Activated CD4-positive, alpha-beta T cell treated with anti-CD3 and anti-CD28 coated beads for 4 hours (primary cell): Measurements from ENCODE around the gene MINAR2.

Experiments used
- DNase-seq, 2 donors: peaks; one replicate each; pipeline ENCODE4 v3.0.0-alpha.2; 2020

The MINAR2 gene, protein sequence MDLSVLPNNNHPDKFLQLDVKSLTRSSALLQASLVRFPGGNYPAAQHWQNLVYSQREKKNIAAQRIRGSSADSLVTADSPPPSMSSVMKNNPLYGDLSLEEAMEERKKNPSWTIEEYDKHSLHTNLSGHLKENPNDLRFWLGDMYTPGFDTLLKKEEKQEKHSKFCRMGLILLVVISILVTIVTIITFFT

DNA sequence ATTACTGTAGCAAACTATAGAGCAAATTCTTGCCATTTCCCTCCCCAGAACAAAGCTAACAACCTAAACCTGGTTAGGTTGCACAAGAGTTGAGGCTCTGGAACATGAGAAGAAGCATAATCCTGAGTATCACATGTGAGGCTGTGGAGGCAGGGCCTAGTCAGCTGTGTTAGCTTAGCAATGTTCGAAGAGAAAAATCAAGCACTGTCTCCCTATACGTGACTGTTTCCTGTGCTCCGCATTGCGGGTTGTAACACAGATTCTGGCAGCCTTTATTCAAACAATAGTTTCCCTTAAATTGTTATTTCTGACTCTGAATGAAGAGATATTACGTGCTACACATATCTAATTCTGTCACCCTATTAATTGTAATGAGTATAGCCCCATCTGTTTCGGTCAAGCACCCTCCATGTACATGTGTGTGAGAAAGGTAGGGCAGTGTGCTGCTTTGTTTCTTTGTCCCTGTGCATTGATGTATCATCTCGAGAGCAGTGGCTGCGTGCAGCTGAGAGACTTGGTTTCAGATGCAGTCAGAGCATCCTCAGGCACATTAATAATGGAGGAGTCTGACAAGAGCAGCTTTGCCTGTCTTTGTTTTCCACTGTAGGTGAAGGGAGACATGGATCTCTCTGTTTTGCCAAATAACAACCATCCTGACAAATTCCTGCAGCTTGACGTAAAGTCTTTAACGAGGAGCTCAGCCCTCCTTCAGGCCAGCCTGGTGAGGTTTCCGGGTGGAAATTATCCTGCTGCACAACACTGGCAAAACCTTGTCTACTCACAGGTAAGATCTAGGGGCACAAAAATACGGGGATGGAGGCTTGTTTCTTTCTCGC lies at the start of gene MINAR2:
TSS of gene MINAR2 (plus strand) at position 523 of the 836 bp plus-strand sequence. CDS start at position 620, 97 bp downstream.
- DNase-seq, result no peak

DNA sequence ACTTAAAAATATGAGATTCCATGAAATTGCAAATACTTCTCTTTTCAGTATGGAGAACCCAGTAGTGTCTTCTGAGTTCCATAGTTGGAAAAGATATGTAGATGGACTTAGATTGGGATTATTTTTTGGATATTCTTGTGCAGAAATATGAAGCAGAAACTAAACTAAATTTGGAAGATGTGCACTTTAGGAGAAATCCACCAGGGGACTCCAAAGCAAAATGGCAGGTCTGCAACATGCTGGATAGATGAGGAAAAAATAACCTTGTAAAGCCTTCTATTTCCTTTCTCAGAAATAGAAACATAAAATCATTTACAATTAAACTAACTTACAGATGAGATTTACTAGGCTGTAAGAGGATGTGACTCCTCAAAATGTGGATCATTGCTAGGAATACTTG lies 49.2 kb upstream of the MINAR2 start:
- no peak for DNase-seq

DNA sequence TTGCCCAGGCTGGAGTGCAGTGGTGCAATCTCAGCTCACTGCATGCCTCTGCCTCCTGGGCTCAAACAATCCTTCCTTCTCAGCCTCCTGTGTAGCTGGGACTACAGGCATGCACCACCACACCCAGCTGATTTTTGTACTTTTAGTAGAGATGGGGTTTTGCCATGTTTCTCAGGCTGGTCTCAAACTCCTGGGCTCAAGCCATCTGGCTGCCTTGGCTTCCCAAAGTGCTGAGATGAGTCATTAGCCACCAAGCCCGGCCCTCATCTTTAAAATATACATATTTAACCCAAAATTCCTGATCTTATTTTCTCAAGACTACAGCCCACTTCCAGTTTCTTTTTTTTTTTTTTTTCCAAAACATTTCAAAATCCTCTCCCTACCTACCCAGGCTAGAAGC lies 31.7 kb upstream of the MINAR2 start:
- DNase-seq, result no peak

DNA sequence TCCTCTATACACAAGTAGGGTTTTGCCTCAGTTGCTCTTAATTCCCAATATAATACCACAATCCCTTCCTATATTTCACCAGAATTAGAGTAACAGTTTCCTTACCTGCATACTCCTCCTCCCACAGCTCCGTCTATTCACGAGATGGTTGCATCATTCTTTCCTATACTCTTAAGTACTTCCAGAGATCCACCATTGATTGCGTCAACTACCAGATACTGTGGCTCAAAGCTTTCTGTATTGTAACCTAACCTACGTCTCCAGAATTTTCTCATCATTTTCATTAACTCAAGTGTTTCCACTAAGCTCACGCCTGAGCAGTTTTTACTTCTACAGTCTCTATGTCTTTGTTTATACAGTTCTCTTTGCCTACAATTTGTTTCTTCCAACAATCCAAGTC lies 31.2 kb upstream of the MINAR2 start:
- DNase-seq, result no peak

DNA sequence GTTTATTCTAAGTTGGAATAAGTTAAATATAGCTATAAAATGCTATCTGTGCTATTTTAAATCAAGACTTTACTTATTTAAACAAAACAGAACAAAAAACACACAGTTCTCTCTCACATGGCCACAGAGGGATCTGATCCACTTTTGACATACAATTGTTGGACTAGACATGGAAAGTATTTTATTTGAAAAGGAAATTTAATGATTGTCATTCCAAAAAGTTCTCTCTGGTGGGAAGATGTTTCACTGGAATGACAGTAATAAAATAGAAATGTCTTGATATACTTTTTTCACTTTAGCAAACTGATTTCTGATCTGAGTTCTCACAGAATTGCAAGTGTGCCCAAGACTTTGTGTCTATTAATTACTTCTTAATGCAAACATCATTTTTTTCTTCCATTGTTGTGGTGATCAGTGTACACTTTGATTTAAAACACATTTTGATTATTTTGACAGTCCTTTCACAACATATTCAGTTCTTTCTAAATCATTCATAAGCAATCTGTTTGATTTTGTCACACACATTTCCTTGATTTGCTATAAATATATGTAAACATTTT lies 30.1 kb upstream of the MINAR2 start:
- no peak for DNase-seq

DNA sequence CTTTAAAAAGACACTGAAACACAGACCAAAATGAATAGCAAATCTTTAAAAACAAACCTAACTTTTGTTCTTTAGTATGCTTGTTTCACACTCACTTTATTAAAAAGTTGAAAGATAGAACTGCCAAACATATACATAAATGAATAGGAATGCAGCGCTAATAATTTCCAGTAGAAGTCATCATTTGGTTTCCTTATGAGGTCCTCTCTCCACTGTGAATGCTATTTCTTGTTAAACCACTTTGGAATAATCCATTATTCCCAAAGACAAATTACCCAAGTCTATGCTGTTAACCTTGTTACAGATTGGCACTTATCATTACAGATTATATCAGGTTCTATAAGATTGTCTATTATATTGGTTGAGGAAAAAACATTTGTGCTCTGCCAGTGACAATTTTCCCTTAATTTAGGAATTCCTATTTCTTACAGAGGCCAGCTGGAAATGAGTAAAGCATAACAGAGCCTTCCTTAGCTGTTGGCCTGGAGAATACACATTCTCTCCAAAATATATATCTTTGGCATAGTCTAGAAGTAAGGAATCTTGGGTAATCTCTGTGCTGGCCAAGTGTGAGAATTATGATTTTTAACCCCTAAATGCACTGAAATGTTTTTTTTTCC lies 29.3 kb upstream of the MINAR2 start:
- no peak for DNase-seq

DNA sequence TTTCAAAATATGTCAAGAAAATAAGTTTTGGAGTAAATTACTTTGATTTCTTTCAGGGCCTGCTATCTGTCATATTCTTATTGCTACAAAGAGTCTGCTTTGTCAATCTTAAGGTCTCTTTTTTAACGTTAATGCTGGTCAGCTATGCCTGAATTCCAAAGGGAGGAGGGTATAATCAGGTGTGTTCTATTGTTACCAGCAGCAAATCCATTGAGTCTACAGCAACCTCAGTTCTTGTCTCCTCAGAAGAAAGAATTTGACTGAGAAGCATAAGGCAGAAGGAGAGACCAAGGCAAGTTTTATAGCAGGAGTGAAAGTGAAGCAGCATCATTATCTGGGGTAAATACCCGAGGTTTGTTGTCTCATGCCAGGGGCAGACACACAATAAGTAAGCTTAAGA lies 23.7 kb upstream of the MINAR2 start:
- no peak for DNase-seq

DNA sequence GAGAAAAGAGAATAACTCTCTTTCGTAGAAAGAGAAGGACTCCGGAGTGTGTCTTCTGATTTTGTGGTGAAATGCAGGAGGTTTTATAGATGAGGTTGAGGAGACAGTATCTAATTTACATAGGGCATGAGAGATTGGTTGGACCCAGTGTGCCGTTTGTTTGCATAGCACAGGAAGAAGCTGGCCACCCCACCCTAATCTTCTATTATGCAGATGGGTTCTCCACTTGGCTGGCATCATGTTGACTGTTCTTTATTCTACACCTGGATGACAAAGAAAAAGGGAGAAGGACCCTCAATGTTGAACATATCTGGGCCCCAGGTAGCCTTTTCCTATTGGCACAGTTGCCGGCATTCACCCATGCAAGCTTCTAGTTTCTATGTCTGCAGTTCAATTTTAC lies 23.2 kb upstream of the MINAR2 start:
- no peak for DNase-seq

DNA sequence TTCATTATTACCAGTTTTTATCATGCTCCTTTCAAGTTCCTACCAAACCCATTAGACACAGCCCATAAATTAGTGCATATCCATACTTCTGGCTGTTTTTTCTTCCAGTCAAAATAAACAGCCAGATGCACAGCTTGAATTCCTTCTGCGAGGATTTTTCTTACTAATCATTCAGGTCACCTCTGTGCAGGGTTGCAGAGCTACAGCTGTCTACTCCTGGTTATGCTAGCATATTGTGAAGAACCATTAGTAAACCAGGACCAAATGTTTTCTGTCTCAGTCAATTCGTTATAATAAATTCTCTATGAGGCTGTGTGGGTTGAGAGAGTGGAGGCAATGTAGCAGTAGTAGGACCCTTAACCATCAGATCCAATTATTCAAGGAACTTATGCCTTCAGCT lies 8.1 kb upstream of the MINAR2 start:
- no peak for DNase-seq

DNA sequence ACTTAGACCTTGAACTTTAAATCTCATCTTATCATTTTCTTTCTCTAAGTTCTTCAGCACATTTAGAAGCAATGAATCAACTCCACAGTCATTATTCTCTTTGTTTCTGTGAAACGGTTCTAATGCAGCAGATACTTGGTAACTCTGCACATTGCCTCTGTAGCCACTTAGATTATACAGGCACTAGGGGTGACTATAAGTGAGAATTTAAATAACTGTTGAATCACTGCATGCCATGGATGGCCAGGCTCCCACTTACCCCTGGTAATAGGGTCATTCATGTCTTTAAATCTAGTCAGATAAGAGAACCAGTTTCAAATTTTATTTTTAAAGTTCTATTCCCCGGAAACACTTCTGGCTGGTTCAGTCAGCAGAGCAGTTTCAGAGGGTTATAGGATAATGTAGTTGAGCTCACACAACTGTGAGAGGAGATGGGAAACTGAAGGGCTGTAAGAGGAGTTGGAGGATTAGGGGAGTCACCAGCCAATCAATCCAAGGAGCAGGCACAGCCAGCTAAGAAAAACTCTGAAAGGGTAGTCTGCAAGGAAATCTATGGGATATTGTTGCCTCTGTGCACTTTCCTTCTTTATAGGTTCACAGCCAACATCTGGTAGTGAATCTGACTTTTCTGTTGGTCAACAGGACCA lies 4.2 kb upstream of the MINAR2 start:
- DNase-seq, result no peak

DNA sequence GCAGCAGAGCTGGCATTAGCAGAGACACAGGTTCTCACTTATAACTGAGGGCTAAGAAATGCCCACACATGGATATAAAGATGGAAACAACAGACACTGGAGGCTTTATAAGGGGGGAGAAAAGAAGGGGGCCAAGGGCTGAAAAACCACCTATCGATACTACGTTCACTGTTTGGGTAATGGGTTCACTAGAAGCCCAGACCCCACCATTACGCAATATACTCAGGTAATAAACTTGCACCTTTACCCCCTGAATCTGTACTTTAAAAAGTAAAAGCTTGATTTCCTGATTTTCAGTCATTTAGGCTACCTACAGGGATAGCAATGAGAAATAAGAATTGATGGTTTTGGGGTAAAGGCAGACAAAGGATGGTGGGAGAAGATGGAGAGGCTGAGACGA lies 1.9 kb upstream of the MINAR2 start:
- DNase-seq, result no peak

DNA sequence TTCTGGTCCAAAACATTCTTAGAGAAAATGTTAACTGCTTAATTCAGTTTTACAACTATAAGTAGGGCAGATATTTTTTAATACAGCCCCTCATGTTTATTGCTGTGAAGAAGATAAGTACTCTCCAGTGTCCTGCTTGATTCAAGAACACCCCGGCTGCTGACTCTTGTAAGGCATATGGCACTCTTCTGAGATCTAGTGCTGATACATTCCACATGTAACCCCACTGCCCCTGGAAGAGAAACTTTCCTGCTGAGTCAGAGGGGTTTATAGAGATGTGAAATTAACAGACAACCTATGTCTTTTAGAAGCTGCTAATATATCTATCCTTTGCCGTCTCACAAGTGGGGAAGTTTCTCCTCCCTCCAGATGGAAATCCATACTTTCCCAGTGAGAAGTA lies 1.0 kb upstream of the MINAR2 start:
- DNase-seq, result no peak

DNA sequence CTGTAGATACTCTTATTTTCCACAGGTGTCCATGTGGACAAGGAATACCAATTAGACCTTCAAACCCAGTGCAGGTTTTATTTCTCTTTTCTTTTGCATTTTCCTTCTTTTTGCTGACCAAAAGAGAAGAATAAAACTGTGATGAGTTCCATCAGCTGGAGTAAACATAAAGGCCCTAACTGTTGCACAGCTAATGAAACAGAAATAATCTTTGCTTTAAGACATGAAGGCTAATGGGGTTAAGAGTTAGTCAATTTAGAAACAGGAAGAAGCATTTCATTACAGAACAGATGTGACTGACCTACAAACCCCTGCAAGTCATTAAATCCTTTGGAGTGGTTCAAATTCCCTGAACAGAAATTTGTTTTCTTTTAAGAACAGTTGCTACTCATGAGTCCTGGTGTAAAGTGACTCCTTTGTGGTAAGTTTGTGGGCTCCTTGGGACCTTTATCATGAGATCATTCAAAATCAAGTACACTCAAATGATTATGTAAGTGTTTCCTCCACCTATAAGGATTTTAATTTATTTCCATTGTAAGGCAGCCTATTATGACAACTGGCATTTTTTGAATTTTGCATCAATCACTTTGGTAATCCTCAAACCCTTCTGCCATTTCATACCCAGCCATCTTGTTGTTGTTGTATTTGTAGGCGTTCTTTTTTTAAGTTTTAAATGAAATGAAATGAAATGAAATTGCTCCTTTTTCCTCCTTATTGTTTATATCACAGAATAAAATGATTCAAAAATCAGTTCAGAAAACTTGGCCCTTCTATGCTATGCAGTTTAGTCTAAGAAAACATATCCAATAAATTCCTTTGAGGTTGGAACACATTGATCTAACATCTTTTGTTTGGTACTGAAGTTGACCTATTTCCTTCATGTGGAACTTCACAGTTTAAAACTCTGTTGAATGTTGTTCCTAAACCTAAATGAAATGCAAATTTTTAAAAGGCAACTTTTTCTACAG lies 1.3 kb downstream of the MINAR2 start:
- DNase-seq, result no peak

DNA sequence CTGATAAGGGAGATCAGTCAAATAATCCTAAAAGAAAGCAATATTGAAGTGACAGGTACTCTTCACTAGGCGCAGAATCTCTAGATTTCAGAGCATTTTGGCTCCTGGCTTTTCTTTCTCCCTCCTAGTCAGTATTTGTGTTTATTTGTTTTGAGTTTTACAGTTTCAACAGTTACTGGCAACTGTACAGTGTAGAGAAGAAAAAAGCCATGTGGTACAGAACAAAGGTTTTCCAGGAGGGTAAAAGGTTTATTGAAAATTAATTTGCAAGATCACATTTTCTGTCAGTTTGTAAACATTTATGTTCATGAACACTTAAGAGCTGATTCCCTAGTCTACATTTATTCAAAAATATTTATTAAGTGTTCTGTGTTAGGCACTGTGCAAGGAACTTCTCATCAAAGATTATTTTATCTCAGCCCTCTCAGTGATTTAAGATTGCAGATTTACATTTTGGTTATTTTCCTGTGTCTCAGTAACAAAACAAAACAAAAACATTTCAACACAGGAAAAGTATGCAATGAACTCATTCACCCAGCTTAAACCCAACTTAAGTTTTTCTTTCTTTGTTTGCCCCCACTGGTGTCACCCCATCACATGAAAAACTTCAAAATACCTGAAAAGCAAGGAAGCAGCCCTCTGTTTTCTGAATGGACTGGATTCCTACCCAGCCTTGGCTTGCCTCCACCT lies 12.9 kb downstream of the MINAR2 start:
- DNase-seq, result no peak

DNA sequence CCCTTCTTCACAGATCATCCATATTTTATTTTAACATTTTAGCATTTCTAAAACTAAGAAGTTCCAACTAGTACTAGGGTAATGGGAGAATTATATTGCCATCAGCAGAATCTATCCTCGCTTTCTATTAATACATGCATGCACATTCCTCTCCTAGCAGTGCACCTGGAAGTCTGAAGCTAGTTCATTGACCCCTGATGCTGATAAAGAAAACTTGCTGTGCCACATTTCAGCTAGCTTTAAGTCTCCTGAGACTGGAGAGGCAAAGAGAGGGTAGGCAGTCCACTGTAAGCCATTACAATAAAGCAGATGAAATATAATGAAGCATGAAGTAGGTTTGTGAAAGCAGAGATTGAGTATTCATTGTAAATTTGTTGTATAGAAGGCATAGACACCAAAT lies 15.8 kb downstream of the MINAR2 start:
- DNase-seq, result no peak

DNA sequence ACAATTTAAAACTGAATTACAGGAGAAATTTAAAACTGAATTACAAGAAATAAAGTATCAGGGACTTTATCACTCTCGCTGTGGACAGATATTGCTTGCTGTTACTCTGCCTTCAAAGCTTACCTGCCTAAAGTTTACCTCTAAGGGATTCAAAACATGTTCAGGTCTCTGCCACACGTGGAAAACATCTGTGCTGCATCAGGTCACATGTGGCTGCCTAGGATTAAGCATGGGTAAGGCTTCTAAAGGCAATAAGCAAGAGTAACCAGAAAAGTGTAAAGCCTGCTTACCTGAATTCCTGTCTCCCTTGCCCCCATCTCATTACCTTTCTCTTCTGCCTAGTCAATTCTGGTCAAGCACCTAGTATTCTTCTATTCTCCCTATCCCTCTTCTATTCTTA lies 18.9 kb downstream of the MINAR2 start:
- no peak for DNase-seq

DNA sequence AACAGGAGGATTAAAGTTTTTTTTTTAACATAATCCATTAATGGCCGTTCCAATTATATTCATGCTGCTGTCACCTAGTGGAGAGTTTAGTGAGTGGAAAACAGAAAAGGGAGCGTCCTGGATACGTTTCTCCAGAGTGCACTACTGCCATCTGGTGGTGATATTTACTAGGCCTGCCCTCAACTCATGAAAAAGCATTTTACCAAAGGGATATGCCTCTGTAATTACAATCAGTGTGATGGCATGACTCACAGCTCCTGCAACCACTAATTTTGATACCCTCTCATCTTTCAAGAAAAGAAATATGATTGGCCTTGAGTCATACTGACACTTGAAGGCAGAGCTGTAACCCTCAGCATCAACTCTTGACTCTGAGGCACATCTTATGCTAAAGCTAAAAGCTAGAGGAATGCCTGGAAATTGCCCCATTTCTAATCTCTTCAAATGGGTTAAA lies 20.1 kb downstream of the MINAR2 start:
- DNase-seq, result peak; percentile 37 to 60

DNA sequence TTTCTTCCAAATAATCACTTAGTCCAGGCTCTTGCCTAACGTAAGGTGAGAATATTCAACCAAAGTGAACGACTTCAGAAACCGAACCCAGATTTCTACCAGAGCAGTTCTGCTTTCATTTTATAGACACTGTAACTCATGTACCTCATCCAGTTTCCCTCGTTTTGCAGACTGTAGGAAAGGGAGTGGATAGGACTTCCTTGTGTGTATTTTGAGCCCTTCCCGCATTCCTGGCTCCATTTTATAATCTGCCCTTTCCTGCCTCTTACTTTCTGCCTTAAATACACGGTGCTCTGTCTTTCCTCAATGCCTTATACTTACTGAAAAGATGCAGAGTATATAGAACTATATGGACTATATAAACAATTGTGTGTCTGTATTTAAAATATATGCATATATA lies 20.8 kb downstream of the MINAR2 start:
- DNase-seq, result no peak

DNA sequence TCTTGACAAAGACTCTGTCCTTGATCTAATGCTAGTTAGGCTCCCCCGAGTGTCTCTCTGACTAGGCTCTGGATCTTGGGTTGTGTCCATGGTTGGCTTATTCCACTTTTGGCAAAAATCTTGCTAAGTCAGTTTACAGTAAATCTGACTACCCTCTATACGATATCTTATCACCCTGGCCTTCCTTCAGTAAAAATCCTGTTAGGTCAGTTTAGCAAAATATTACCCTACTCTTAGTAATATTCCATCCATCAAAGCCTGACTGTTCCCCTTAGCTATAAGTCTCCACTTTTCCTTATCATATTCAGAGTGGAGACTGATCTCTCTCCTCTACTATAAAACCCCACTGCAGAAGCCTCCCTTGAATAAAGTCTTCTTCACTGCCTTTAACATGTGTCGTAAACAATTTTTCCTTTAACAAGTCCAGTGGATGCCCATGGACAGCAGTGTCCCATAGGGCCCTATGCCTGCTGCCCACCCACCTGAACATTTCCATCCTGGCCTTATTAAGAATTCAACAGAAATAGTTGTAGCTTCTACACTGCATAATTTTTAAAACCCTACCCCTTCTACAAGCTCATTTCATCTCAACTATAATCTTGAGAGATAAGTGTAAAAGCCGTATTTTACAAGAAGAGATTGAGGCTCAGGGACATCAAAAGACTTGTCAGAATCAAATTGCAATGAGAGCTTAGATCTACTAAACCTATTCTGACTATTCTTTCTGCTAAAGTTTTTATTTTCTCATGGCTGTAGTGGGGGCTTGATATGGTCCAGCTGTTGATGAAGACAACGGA lies 22.3 kb downstream of the MINAR2 start:
- DNase-seq, result no peak

DNA sequence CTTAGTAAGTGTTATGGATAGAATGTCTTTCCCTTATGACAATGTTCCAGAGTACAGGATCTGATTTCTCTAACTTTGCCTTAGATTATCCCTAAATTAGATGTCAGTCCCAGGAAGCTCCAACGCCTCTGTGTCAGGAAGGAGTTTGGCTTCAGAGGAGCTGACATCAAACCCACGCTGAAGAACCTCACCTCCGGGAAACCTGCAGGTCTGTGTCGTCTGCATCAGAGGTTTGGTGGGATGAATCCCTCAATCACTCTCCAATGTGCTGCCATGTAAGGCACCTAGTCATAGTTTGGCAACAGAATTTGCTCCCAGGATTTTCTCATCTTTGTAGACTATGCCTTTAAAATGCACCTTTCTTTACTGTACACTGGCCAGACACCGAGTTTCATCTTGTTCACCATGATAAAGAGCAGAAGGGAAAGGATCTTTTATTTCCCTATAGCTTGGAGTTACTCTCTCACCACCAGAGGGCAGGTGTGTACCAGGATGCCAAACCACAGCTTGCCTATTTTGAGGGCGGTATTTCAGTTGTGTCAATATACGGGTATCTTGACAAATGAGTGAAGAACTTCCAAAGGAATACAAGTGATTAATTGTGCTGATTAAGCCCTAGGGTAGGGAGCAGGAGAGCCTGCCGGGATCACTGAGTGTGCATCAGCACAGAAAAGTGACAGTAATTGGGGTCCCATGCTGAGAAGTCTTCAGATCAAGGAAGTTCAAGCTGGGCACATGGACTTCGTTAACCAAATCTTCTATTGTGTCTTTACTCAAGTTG lies 23.4 kb downstream of the MINAR2 start:
- peak; percentile 9 to 31 for DNase-seq
